GM19455 (cell line): ENCODE results near the gene PSMA7.

Source experiments
- ATAC-seq: cut with Tn5 transposase; IDR thresholded peaks from one replicate; pipeline ENCODE4 v1.9.1; 2021; ENCODE audit not compliant: unreplicated experiment

Gene PSMA7

GRCh38 chr20:62096421-62097380 lies 46.5 kb downstream of the PSMA7 start:
- no peak for ATAC-seq

GRCh38 chr20:62089393-62089792 lies 53.8 kb downstream of the PSMA7 start:
- ATAC-seq = no peak

- no peak for ATAC-seq
These were observed 54.7 kb downstream of the PSMA7 start for GRCh38 chr20:62088258-62089127.

GRCh38 chr20:62087632-62088031 lies 55.6 kb downstream of the PSMA7 start:
- ATAC-seq = no peak

- ATAC-seq = no peak
These were observed 56.0 kb downstream of the PSMA7 start for GRCh38 chr20:62087227-62087626.
